DOHH2 (cell line): Measurements from ENCODE around the gene ABCB6.

ENCODE experiments used
- H3F3A ChIP-seq: fragments of 200-600 bp; sonication (generic), shearing (Covaris generic); 2 replicates; pipeline ENCODE4 v1.6.0; 2016; ENCODE audit warnings: antibody characterized with exemption, mild to moderate bottlenecking; ENCODE audit not compliant: control insufficient read depth, insufficient read depth
- H3K27ac ChIP-seq: fragments of 200-600 bp; sonication (generic); 2 replicates; pipeline ENCODE4 v1.5.1; 2014; ENCODE audit warnings: low read depth, mild to moderate bottlenecking, low read length, moderate library complexity
- H3K27me3 ChIP-seq: fragments of 200-600 bp; sonication (generic); 2 replicates; pipeline ENCODE4 v1.6.1; 2014; ENCODE audit warnings: mild to moderate bottlenecking, low read length, mixed read lengths; ENCODE audit not compliant: control insufficient read depth
- H3K36me3 ChIP-seq: fragments of 200-600 bp; sonication (generic); 2 replicates; pipeline ENCODE4 v1.6.1; 2014; ENCODE audit warnings: mild to moderate bottlenecking, low read length, moderate library complexity, mixed read lengths; ENCODE audit not compliant: control insufficient read depth
- H3K4me1 ChIP-seq: fragments of 200-600 bp; sonication (generic); 2 replicates; pipeline ENCODE4 v1.6.1; 2014; ENCODE audit warnings: mild to moderate bottlenecking, low read length, mixed read lengths; ENCODE audit not compliant: control insufficient read depth
- H3K4me2 ChIP-seq: fragments of 200-600 bp; sonication (generic); 2 replicates; pipeline ENCODE4 v1.6.0; 2014; ENCODE audit warnings: mild to moderate bottlenecking, low read length, moderate library complexity
- H3K4me3 ChIP-seq: fragments of 200-600 bp; sonication (generic); 2 replicates; pipeline ENCODE4 v1.5.1; 2014; ENCODE audit warnings: mild to moderate bottlenecking, low read length, mixed read lengths
- H3K79me2 ChIP-seq: fragments of 200-600 bp; sonication (generic); 2 replicates; pipeline ENCODE4 v1.6.1; 2014; ENCODE audit warnings: mild to moderate bottlenecking, low read length, mixed read lengths; ENCODE audit not compliant: control insufficient read depth
- H3K9me2 ChIP-seq: fragments of 200-600 bp; sonication (generic); replicated peaks from 2 replicates; pipeline ENCODE4 v1.6.1; 2014; ENCODE audit warnings: mild to moderate bottlenecking, low read length, mixed read lengths; ENCODE audit not compliant: control insufficient read depth
- H3K9me3 ChIP-seq: fragments of 200-600 bp; sonication (generic); 2 replicates; pipeline ENCODE4 v1.6.1; 2014; ENCODE audit warnings: antibody characterized with exemption, low read length, mixed read lengths; ENCODE audit not compliant: control insufficient read depth, insufficient read depth
- H4K20me1 ChIP-seq: fragments of 200-600 bp; sonication (generic); 2 replicates; pipeline ENCODE4 v1.6.0; 2014; ENCODE audit warnings: low read depth, mild to moderate bottlenecking, antibody characterized with exemption, low read length, moderate library complexity; ENCODE audit not compliant: control insufficient read depth, insufficient read depth
- EZH2phosphoT487 ChIP-seq: fragments of 200-600 bp; sonication (generic); IDR thresholded peaks from 2 replicates; pipeline ENCODE4 v1.6.1; 2017; ENCODE audit warnings: borderline replicate concordance, mild to moderate bottlenecking, antibody characterized with exemption, low read length, moderate library complexity, mixed read lengths
- TF ChIP-seq, protein P1 (sequence below): fragments of 200-600 bp; sonication (generic); IDR thresholded peaks from one replicate; pipeline ENCODE4 v1.5.1; 2014; ENCODE audit warnings: antibody characterized with exemption, mild to moderate bottlenecking, low read depth, low read length; ENCODE audit not compliant: poor library complexity, severe bottlenecking

The ABCB6 gene

DNA sequence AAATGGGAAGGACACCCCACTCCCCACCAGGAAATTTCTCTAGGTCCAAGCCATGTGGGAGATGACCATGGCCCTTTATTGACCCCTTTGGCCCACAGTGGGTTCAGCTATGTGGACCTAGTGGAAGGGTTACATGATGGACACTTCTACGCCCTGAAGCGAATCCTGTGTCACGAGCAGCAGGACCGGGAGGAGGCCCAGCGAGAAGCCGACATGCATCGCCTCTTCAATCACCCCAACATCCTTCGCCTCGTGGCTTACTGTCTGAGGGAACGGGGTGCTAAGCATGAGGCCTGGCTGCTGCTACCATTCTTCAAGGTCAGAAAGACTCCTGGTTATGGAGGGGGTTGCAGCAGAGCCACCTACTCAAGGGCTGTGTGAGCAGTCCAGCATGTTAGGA, 27.8 kb upstream of the ABCB6 start:
- Histone ChIP-seq H3K4me3 (peak overlapping the region; percentile 84), H3K4me1 (peaks cover 66% of the 10 kb centered on the region)

DNA sequence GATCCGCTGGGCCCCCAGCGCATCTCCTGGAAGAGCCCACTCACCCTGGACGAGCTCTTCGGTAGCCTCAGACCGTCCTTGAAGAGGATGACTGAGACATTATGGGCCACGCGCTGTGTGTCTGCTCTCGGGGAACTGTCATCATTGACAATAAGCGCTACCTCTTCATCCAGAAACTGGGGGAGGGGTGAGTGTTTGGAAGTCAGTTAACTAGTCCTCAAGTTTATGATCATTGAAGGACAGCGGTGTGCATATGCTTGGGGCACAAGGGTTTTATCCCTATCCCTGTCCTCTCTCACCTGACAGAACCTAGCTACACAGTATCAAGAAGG, 27.1 kb upstream of the ABCB6 start:
- peaks cover 59% of the 10 kb centered on the region for H3K4me1 ChIP-seq
- peak overlapping the region; percentile 47 for H3K27ac ChIP-seq
- TF ChIP-seq, protein P1, sequence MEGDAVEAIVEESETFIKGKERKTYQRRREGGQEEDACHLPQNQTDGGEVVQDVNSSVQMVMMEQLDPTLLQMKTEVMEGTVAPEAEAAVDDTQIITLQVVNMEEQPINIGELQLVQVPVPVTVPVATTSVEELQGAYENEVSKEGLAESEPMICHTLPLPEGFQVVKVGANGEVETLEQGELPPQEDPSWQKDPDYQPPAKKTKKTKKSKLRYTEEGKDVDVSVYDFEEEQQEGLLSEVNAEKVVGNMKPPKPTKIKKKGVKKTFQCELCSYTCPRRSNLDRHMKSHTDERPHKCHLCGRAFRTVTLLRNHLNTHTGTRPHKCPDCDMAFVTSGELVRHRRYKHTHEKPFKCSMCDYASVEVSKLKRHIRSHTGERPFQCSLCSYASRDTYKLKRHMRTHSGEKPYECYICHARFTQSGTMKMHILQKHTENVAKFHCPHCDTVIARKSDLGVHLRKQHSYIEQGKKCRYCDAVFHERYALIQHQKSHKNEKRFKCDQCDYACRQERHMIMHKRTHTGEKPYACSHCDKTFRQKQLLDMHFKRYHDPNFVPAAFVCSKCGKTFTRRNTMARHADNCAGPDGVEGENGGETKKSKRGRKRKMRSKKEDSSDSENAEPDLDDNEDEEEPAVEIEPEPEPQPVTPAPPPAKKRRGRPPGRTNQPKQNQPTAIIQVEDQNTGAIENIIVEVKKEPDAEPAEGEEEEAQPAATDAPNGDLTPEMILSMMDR, result no peak
- TF ChIP-seq EZH2phosphoT487, result no peak

More for the DNA sequence above, 27.8 kb upstream of the ABCB6 start:
- no peak overlapping the region for H3K27ac ChIP-seq
- peaks cover 19% of the 10 kb centered on the region for H3F3A ChIP-seq
- no peaks in the 10 kb centered on the region for H4K20me1 ChIP-seq
- peaks cover 54% of the 10 kb centered on the region for H3K79me2 ChIP-seq
- no peak for TF ChIP-seq EZH2phosphoT487
- TF ChIP-seq, protein P1, result no peak
- no peaks in the 10 kb centered on the region for H3K27me3 ChIP-seq
- no peaks in the 10 kb centered on the region for H3K9me2 ChIP-seq
- peak overlapping the region; percentile 97 for H3K4me2 ChIP-seq
- peaks cover 53% of the 10 kb centered on the region for H3K36me3 ChIP-seq
- H3K9me3 ChIP-seq, result no peaks in the 10 kb centered on the region

DNA sequence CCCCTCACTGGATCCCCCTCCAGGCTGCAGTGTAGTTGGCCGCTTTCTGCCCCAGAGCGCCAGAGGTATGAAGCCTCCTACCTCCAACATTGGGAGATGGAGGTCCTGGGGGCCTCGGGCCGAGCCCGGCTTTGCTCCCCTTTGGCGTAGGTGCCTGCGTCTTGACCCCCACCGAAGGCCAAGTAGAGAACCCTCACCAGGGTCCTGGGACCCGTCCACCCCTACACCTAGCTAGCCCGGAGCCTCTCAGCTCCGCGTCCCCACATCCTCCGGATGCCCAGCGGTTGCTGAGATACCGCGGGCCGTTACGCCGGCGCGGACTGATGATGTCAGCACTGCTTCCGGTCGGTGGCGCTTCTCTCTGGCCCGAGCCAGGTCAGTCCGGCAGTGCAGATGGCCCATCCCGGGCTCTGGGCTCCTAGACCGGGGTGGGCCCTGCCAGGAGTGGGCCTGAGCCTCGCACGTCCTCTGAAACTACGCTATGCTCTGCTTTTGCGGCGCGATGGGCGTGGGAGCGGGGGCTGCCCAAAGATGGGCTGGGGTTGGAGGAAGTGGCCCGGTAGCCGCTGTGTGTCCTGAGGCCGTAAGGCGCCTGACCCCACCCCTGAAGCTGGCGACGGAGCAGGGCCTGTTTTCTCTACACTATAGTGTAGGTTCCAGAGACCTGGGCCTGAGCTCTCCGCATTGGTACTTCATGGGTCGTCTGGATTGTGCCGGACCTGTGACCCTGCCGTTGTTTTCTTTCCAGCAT, 26.6 kb upstream of the ABCB6 start, which contains the start of the genes GLB1L and STK16:
Gene GLB1L (minus strand): TSS at position 297 of the 751 bp plus-strand sequence. CDS start 1,871 bp downstream, outside the sequence.
Gene STK16 (plus strand): TSS at position 332 of the 751 bp plus-strand sequence. CDS start 521 bp downstream, outside the sequence.
- peak within 1 kb of the TSS; percentile 97 for H3K4me2 ChIP-seq
- no peaks in the 10 kb centered on the region for H3K9me2 ChIP-seq

More for the DNA sequence above, 27.1 kb upstream of the ABCB6 start:
- Histone ChIP-seq H3K36me3 (peaks cover 47% of the 10 kb centered on the region), H4K20me1 (no peaks in the 10 kb centered on the region), H3K79me2 (peaks cover 48% of the 10 kb centered on the region), H3K4me3 (peak overlapping the region; percentile 84), H3F3A (peaks cover 22% of the 10 kb centered on the region), H3K4me2 (peak overlapping the region; percentile 97), H3K9me3 (no peaks in the 10 kb centered on the region), H3K27me3 (no peaks in the 10 kb centered on the region), H3K9me2 (no peaks in the 10 kb centered on the region)

More for the DNA sequence above, 26.6 kb upstream of the ABCB6 start, which contains the start of the genes GLB1L and STK16:
- TF ChIP-seq, protein P1, result no peak
- no peak for TF ChIP-seq EZH2phosphoT487
- H3F3A ChIP-seq, result peaks cover 19% of the 10 kb centered on the region
- H3K27ac ChIP-seq, result peak within 1 kb of the TSS; percentile 47
- H3K9me3 ChIP-seq, result no peaks in the 10 kb centered on the region
- H3K4me3 ChIP-seq, result peak within 1 kb of the TSS; percentile 84
- peaks cover 44% of the 10 kb centered on the region for H3K79me2 ChIP-seq
- no peaks in the 10 kb centered on the region for H4K20me1 ChIP-seq
- H3K4me1 ChIP-seq, result peaks cover 54% of the 10 kb centered on the region
- no peaks in the 10 kb centered on the region for H3K27me3 ChIP-seq
- H3K36me3 ChIP-seq, result peaks cover 42% of the 10 kb centered on the region
